ENCODE results near the gene TAL2. TPM values are rescaled to one million over a fixed set of nuclear protein-coding genes. Genes with fewer than 3 reads are reported as not detected.
A peak's percentile ranks its signal among the peaks of the same experiment; 100 is the strongest.

TAL2 gene
- total and polyA plus RNA-seq, 9 donors, result 0.45 to 1.0 (median 0.52) TPM; not detected in 6

DNA sequence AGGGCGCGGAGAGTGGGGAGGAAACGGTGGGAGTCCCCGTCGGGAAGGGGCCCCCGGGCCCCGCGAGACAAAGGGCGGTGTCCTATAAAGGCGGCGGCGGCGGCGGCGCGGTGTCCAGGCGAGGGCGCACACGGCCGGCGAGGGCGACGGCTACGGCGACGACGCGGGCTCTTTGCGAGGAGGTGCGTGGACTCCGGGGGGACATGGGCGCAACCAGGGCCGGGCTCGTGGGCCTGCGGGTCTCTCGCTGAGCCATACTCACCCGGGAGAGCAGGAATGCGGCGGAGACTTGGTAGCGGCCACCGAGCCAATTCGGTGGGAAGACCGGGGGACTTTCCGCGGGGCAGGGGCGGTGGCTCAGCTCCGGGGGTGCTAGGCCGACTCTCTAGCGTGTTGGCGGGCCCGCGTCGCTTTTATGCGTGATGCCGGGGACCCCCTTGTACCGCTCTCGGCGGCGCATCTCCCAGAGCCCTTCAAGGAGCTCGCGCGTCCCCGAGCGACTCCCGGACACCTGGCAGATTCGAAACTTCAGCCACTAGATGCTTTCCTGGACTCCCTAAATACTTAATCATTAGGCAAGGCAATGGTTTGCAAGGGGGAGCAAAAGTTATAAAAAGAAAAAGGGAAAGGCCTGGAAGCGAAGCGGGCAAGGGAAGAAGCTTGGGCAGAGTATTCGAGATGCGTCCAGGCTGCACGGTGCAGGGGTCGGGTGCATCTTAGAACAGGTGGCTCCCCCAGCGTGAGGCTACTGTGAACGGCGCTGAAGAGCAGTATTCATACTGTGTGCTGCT is 5.9 kb upstream of the TAL2 start:
- no peak for TF ChIP-seq POLR2A (IDR thresholded peaks at IDR 0.05)
- no peak for TF ChIP-seq EP300 (IDR thresholded peaks at IDR 0.05)
- TF ChIP-seq, protein P1, sequence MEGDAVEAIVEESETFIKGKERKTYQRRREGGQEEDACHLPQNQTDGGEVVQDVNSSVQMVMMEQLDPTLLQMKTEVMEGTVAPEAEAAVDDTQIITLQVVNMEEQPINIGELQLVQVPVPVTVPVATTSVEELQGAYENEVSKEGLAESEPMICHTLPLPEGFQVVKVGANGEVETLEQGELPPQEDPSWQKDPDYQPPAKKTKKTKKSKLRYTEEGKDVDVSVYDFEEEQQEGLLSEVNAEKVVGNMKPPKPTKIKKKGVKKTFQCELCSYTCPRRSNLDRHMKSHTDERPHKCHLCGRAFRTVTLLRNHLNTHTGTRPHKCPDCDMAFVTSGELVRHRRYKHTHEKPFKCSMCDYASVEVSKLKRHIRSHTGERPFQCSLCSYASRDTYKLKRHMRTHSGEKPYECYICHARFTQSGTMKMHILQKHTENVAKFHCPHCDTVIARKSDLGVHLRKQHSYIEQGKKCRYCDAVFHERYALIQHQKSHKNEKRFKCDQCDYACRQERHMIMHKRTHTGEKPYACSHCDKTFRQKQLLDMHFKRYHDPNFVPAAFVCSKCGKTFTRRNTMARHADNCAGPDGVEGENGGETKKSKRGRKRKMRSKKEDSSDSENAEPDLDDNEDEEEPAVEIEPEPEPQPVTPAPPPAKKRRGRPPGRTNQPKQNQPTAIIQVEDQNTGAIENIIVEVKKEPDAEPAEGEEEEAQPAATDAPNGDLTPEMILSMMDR (IDR thresholded peaks at IDR 0.05), result no peak
- no peak overlapping the region for H3K27ac ChIP-seq
- WGBS, 3 donors, result 1 to 2% (median 2%) methylated on average over 64 to 75 of the region's 75 CpGs
- H3K27me3 ChIP-seq, result no peaks in the 10 kb centered on the region
- H3K4me1 ChIP-seq (ENCODE audit: insufficient read depth), result no peaks in the 10 kb centered on the region
- no peaks in the 10 kb centered on the region for H3K36me3 ChIP-seq
- DNase-seq, result peak in 4 of 5 donors; percentile 18 to 44 (median 28)
- intact Hi-C loops (cut with DNase I), result no loop called here
- no peaks in the 10 kb centered on the region for H3K9me3 ChIP-seq
- peak overlapping the region; percentile 24 for H3K4me3 ChIP-seq

DNA sequence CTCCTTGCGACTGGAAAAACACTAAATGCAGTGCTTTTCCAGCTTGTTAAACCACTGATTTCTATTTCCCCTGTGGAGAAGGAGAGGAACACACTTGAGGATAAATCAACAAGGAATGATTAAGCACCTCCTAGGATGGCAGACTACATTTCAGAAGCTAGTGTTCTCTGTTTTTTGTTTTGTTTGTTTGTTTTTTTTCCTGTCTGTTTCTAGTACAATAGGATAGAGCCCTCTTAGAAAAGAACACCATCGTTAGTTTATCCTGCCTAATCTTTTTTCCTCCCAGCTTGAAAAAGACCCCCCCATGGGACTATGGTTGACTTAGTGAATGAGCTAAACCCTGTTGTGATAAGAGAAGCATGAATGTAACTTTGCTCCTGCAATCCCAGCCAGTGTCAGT is 3.9 kb upstream of the TAL2 start:
- TF ChIP-seq, protein P1 (IDR thresholded peaks at IDR 0.05), result no peak
- no peak for TF ChIP-seq POLR2A (IDR thresholded peaks at IDR 0.05)
- TF ChIP-seq EP300 (IDR thresholded peaks at IDR 0.05), result no peak
- 79 to 80% (median 79%) methylated on average over 2 of the region's 2 CpGs for WGBS, 3 donors

DNA sequence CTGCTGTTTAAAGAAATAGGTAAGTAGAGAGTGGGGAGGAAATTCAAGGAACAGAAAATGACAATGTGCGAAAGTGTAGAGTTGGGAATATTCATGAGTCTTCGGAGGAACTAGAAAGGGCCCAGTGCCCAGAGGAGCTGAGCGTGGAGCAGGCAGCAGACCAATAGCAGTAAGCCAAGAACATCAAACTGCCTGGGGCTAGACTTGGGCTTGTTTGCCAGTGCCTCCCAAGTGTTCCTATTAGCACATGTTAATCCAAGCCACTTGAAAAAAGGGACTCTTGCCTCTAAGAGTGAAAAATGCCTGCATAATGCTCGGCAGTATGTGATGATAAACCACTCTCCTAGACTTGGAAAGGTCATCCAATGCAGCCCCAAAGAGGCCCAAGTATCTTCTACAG is 1.2 kb upstream of the TAL2 start:
- Histone ChIP-seq H3K4me3 (no peak overlapping the region), H3K4me1 (ENCODE audit: insufficient read depth) (no peaks in the 10 kb centered on the region), H3K36me3 (no peaks in the 10 kb centered on the region), H3K9me3 (no peaks in the 10 kb centered on the region), H3K27ac (no peak overlapping the region), H3K27me3 (no peaks in the 10 kb centered on the region)
- WGBS, 3 donors, result 84 to 90% (median 85%) methylated on average over 4 of the region's 4 CpGs
- no peak for DNase-seq
- intact Hi-C loops (cut with DNase I), result no loop called here
- no peak for TF ChIP-seq POLR2A (IDR thresholded peaks at IDR 0.05)
- TF ChIP-seq EP300 (IDR thresholded peaks at IDR 0.05), result no peak
- TF ChIP-seq, protein P1 (IDR thresholded peaks at IDR 0.05), result no peak

More for the DNA sequence above, 3.9 kb upstream of the TAL2 start:
- intact Hi-C loops (cut with DNase I), result no loop called here
- DNase-seq, result no peak
- Histone ChIP-seq H3K4me1 (ENCODE audit: insufficient read depth) (no peaks in the 10 kb centered on the region), H3K36me3 (no peaks in the 10 kb centered on the region), H3K27ac (no peak overlapping the region), H3K9me3 (no peaks in the 10 kb centered on the region), H3K4me3 (no peak overlapping the region), H3K27me3 (no peaks in the 10 kb centered on the region)

DNA sequence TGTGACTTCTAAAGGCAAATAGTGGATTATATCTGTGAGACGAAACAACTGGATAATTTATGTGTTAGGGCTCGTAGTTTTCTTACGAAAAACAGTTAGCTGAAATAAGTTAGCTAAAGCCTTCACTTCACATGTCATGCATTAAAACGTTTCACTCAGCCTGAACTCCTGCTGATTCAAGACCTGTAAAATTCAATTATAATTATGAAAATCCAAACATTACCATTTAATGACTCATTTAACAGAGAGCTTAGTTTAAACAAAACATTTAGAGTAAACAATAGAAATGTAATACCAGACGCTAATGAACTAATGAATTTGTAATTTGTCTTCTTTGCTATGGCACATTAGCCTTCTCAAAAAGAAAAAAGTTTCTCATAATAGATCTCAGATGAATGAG is 1.7 kb downstream of the TAL2 start:
- H3K9me3 ChIP-seq, result no peaks in the 10 kb centered on the region
- TF ChIP-seq, protein P1 (IDR thresholded peaks at IDR 0.05), result no peak
- TF ChIP-seq EP300 (IDR thresholded peaks at IDR 0.05), result no peak
- no peak for TF ChIP-seq POLR2A (IDR thresholded peaks at IDR 0.05)
- DNase-seq, result no peak
- H3K36me3 ChIP-seq, result no peaks in the 10 kb centered on the region
- H3K27me3 ChIP-seq, result no peaks in the 10 kb centered on the region
- H3K4me1 ChIP-seq (ENCODE audit: insufficient read depth), result no peaks in the 10 kb centered on the region
- no peak overlapping the region for H3K4me3 ChIP-seq
- intact Hi-C loops (cut with DNase I), result no loop called here
- 61 to 69% (median 68%) methylated on average over 5 of the region's 5 CpGs for WGBS, 3 donors
- H3K27ac ChIP-seq, result no peak overlapping the region

All from ovary (tissue), 9 donors.